Tibial nerve (tissue), 3 donors: ENCODE data around the gene CMIP.

ENCODE experiments used
- POLR2A ChIP-seq, 2 donors: fragments of 450-650 bp; IDR thresholded peaks; one replicate each; pipeline ENCODE4 v1.6.1; 2017; ENCODE audit warnings: antibody characterized with exemption in 2 of 2, mild to moderate bottlenecking in 2 of 2, moderate library complexity in 2 of 2
- TF ChIP-seq, protein P1 (sequence below), 5 experiments: fragments of 200-600 bp in 3 of 5; fragments of 450-650 bp in 2 of 5; sonication (generic) in 3 of 5; IDR thresholded peaks; one replicate each; pipeline ENCODE4 v1.5.1; 2016 to 2019; ENCODE audit warnings: antibody characterized with exemption in 5 of 5, mild to moderate bottlenecking in 3 of 5, moderate library complexity in 2 of 5

DNA sequence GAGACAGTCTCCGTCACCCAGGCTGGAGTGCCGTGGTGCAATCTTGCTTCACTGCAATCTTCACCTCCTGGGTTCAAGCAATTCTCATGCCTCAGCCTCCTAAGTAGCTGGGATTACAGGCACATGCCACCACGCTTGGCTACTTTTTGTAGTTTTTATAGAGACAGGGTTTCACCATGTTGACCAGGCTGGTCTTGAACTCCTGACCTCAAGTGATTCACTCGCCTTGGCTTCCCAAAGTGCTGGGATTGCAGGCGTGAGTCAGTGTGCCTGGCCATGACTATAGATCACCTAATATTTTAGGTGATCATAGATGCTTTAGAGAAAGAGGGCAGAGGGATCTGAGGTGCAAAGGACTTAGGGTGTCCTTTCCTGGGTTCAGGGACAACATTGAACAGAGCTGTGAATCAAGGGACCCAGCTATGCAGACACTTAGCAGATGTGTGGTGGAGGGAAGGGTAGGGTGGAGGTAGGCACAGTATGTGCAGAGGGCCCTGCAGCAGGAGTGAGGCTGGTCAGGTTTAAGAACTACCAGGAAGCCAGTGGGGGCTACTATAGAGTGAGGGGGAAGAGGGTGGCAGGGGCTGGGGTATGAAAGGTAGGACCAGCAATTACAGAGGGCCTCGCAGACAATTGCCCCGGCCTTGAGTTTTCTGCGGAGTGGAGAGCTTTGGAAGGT is 116.5 kb downstream of the CMIP start:
- TF ChIP-seq, protein P1, sequence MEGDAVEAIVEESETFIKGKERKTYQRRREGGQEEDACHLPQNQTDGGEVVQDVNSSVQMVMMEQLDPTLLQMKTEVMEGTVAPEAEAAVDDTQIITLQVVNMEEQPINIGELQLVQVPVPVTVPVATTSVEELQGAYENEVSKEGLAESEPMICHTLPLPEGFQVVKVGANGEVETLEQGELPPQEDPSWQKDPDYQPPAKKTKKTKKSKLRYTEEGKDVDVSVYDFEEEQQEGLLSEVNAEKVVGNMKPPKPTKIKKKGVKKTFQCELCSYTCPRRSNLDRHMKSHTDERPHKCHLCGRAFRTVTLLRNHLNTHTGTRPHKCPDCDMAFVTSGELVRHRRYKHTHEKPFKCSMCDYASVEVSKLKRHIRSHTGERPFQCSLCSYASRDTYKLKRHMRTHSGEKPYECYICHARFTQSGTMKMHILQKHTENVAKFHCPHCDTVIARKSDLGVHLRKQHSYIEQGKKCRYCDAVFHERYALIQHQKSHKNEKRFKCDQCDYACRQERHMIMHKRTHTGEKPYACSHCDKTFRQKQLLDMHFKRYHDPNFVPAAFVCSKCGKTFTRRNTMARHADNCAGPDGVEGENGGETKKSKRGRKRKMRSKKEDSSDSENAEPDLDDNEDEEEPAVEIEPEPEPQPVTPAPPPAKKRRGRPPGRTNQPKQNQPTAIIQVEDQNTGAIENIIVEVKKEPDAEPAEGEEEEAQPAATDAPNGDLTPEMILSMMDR (IDR thresholded peaks at IDR 0.05) = no peak
- TF ChIP-seq POLR2A (IDR thresholded peaks at IDR 0.05) = no peak
